Activated CD4-positive, alpha-beta T cell treated with anti-CD3 and anti-CD28 coated beads, Interleukin-2, Interleukin-6, amounts not matched to agents 100 ng/mL and 50 ng/mL, durations not matched to agents 16 hours and 8 hours (primary cell): ENCODE measurements around the gene CANX.
"Not testable (repeated sequence)": the region's sequence is repeated elsewhere in the genome, so short reads cannot be mapped to it uniquely, and the experiment has no call there.

Experiments used
- DNase-seq: peaks from one replicate; pipeline ENCODE4 v3.0.0-alpha.2; 2020

The CANX gene

GRCh38 chr5:179698935-179699615, at the start of gene CANX:
Gene CANX, plus strand, starts transcription at chr5:179698967. Its CDS starts 6,715 bp downstream, at chr5:179705682.
- no peak for DNase-seq

- DNase-seq: not testable (repeated sequence)
Observed at GRCh38 chr5:179649166-179649703, 49.5 kb upstream of the CANX start.

- DNase-seq: not testable (repeated sequence)
Observed at GRCh38 chr5:179650245-179650644, 48.5 kb upstream of the CANX start.

GRCh38 chr5:179653135-179653534, 45.6 kb upstream of the CANX start:
- DNase-seq: not testable (repeated sequence)

- not testable (repeated sequence) for DNase-seq
Observed at GRCh38 chr5:179657302-179658178, 41.2 kb upstream of the CANX start.

- not testable (repeated sequence) for DNase-seq
Observed at GRCh38 chr5:179658179-179658856, 40.4 kb upstream of the CANX start.

GRCh38 chr5:179661647-179662046, 37.1 kb upstream of the CANX start:
- DNase-seq: not testable (repeated sequence)

GRCh38 chr5:179668391-179668790, 30.4 kb upstream of the CANX start:
- DNase-seq: peak; percentile 45

- DNase-seq: peak; percentile 98
Observed at GRCh38 chr5:179678223-179679013, 20.3 kb upstream of the CANX start.

GRCh38 chr5:179679014-179679674, 19.6 kb upstream of the CANX start:
- peak; percentile 87 for DNase-seq

GRCh38 chr5:179680014-179680779, 18.6 kb upstream of the CANX start:
- no peak for DNase-seq

- DNase-seq: no peak
Observed at GRCh38 chr5:179680780-179681401, 17.9 kb upstream of the CANX start, which contains the start of gene CBY3. Gene CBY3, minus strand, starts transcription at chr5:179681034. Its CDS starts 116 bp downstream, at chr5:179680918.

GRCh38 chr5:179689212-179689611, 9.6 kb upstream of the CANX start:
- not testable (repeated sequence) for DNase-seq

- no peak for DNase-seq
Observed at GRCh38 chr5:179694561-179694960, 4.2 kb upstream of the CANX start.

GRCh38 chr5:179696603-179697002, 2.2 kb upstream of the CANX start:
- no peak for DNase-seq

GRCh38 chr5:179697108-179697507, 1.7 kb upstream of the CANX start:
- DNase-seq: no peak

GRCh38 chr5:179697543-179697942, 1.2 kb upstream of the CANX start:
- not testable (repeated sequence) for DNase-seq

GRCh38 chr5:179697993-179698934, 503 bp upstream of the CANX start:
- peak; percentile 100 for DNase-seq

- peak; percentile 78 for DNase-seq
Observed at GRCh38 chr5:179699616-179700237, 960 bp downstream of the CANX start.
